Epithelial cell of proximal tubule (primary cell): ENCODE results near the gene CCDC134. TPM values are rescaled to one million over a fixed set of nuclear protein-coding genes. Genes with fewer than 3 reads are reported as not detected.

Source experiments
- DNase-seq: peaks from one replicate; pipeline ENCODE4 v3.0.0-alpha.2; 2011; ENCODE audit warnings: low read depth
- H3K4me3 ChIP-seq: 2 replicates; pipeline ENCODE4 v1.5.1; 2011; ENCODE audit warnings: low read depth, mild to moderate bottlenecking, low read length
- total RNA-seq: library from RNA; depleted of rRNA; stranded (reverse); fragments of >200 nt; gene quantifications from 2 replicates; pipeline ENCODE4 v1.2.3, GENCODE V29; 2015
- TF ChIP-seq, protein P1 (sequence below): conservative IDR thresholded peaks from 2 replicates; pipeline ENCODE4 v1.5.1; 2012; ENCODE audit warnings: low read depth, mild to moderate bottlenecking, low read length

The CCDC134 gene
- total RNA-seq, 1 donor from 2014 or later, result 17.8 TPM

DNA sequence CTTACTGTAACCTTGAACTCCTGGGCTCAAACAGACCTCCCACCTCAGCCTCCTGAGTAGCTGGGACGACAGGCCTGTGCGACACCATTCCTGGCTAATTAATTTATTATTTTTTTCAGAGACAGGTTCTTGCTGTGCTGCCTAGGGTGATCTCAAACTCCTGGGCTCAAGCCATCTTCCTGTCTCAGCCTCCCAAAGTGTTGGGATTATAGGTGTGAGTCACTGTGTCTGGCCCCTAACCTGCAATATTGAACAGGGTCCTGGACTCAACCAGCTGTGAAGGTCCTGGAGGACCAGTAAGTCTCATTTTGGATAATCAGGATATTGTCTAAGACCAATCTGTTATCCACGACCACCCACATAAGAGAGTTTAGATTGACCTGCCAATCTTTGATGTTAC is 15.2 kb downstream of the CCDC134 start:
- DNase-seq, result no peak
- TF ChIP-seq, protein P1, sequence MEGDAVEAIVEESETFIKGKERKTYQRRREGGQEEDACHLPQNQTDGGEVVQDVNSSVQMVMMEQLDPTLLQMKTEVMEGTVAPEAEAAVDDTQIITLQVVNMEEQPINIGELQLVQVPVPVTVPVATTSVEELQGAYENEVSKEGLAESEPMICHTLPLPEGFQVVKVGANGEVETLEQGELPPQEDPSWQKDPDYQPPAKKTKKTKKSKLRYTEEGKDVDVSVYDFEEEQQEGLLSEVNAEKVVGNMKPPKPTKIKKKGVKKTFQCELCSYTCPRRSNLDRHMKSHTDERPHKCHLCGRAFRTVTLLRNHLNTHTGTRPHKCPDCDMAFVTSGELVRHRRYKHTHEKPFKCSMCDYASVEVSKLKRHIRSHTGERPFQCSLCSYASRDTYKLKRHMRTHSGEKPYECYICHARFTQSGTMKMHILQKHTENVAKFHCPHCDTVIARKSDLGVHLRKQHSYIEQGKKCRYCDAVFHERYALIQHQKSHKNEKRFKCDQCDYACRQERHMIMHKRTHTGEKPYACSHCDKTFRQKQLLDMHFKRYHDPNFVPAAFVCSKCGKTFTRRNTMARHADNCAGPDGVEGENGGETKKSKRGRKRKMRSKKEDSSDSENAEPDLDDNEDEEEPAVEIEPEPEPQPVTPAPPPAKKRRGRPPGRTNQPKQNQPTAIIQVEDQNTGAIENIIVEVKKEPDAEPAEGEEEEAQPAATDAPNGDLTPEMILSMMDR, result no peak
- H3K4me3 ChIP-seq, result no peak overlapping the region

DNA sequence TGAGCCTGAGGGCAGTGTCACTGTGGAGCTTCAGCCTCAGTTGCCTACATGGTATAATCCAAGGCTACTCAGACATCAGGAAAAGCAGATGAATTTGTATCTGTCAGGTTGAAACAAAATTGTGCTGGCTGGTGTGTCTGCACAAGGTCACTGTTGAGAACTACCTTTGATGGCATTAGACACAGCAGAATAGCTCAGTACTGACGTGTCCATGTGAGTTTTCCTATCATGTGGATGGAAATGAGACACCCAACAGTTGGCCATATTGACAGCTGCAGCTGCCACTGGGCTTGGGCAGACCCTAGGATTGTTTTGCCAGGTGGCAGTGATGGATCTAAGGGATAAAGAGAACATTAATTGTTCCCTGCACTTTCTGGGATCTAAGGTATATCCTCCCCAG is 15.8 kb downstream of the CCDC134 start:
- DNase-seq, result no peak
- no peak overlapping the region for H3K4me3 ChIP-seq
- TF ChIP-seq, protein P1, result no peak

DNA sequence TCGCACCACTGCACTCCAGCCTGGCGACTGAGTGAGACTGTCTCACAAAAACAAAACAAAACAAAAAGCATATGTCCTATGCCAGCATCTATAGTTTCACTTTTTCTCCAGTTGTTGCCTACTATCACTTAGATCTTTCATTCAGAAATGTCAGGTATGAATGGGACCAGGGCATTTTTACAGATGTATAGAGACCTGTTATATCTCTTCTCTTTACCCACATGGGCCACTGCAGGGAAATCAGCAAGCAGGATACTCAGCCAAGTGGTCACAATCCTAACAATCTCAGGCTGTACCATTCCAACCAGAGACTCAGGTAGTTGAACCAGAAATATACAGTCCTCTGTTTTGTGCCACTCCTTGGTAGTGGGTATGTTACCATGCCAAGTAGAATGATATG is 16.4 kb downstream of the CCDC134 start:
- TF ChIP-seq, protein P1, result no peak
- DNase-seq, result no peak
- H3K4me3 ChIP-seq, result no peak overlapping the region

DNA sequence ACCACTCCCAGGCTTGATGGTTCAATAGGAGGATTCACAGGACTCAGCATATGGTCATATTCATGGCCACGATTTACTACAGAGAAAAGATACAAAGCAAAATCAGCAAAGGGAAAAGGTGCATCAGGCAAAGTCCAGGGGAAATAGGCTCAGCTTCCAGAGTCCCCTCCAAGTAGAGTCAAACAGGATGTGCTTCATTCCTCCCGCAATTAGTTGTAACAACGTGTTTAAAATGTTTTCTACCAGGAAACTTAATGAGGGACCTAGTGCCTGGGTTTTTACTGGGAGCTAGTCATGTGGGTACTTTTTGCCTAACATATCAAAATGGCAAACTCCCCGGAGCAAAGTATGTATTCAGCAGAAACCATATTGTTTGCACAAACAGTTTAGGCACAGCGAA is 17.5 kb downstream of the CCDC134 start:
- H3K4me3 ChIP-seq, result no peak overlapping the region
- TF ChIP-seq, protein P1, result no peak
- DNase-seq, result no peak

DNA sequence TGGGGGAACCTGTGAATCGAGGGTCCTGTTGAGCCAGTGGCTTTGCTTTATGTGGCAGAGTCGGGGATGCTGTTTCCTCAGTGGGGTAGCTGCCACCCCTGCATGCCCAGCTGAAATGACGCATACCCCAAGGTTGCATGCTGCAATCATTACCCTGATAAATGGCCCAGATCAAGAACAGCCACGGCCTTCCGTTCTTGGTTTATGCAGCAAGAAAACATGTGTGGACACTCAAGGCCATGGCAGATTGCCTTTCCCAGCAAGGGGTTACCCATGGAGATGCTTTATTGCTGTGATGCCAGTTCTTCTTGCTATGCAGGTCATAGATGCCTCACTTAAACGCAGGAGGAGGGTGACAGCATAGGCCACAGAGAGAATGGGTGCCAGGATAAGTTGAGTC is 18.1 kb downstream of the CCDC134 start:
- H3K4me3 ChIP-seq, result no peak overlapping the region
- no peak for DNase-seq
- TF ChIP-seq, protein P1, result no peak

DNA sequence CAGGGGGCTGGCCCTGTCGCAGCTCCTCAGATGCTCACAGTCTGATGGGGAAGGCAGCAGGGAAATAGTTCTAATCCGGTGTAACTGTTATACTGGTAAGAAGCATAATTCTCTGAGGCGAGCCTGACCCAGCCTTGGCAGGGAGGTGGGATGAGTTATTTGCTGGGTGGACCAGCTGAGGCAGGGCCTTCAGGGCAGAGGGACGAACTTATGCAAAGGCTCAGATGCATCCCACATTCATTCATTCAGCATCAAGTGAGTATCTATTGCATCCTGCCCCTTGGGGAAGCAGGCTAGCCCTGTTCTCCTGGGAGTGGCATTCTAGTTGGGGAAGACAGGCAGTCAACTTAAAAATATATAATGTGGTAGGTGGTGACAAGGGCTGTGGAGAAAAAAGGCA is 18.8 kb downstream of the CCDC134 start:
- DNase-seq, result no peak
- H3K4me3 ChIP-seq, result no peak overlapping the region
- TF ChIP-seq, protein P1, result no peak

DNA sequence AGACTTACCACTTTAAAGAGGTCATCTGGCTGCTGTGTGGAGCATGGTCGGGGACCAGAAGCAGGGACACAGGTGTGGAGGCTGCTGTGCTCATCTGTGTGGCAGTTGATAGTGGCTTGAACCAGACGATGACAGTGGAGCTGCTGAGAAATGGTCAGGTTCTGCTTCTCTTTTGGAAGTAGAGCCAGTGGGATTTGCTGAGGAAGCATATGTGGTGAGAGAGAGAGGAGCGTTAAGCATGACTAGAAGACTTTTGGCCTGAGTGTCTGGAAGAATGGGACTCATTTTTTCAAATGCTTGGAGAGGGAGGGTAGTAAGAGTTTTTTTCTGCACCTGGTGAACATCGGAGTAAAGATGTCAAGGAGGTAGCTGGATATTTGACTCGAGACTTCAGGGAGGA is 20.0 kb downstream of the CCDC134 start:
- no peak for DNase-seq
- H3K4me3 ChIP-seq, result no peak overlapping the region
- TF ChIP-seq, protein P1, result no peak
